GM12892 (cell line): ENCODE measurements around the gene PRKAR2A.

Source experiments
- DNase-seq: peaks from one replicate; pipeline ENCODE4 v3.0.0; 2011; ENCODE audit not compliant: insufficient read length
- FAIRE-seq: peaks from 2 replicates; lab custom pipeline; 2011; peaks lifted over from hg19 to GRCh38; lab: Jason Lieb, UNC
- POLR2A ChIP-seq: IDR thresholded peaks from 2 replicates; pipeline ENCODE4 v1.6.1; 2011; ENCODE audit warnings: low read depth, low read length, control low read depth
- POLR2AphosphoS5 ChIP-seq: IDR thresholded peaks from 2 replicates; pipeline ENCODE4 v1.6.1; 2011; ENCODE audit warnings: low read depth, low read length, control low read depth
- TAF1 ChIP-seq: IDR thresholded peaks from 2 replicates; pipeline ENCODE4 v1.6.1; 2011; ENCODE audit warnings: low read depth, mild to moderate bottlenecking, control low read depth, low read length, borderline replicate concordance

Gene PRKAR2A

DNA sequence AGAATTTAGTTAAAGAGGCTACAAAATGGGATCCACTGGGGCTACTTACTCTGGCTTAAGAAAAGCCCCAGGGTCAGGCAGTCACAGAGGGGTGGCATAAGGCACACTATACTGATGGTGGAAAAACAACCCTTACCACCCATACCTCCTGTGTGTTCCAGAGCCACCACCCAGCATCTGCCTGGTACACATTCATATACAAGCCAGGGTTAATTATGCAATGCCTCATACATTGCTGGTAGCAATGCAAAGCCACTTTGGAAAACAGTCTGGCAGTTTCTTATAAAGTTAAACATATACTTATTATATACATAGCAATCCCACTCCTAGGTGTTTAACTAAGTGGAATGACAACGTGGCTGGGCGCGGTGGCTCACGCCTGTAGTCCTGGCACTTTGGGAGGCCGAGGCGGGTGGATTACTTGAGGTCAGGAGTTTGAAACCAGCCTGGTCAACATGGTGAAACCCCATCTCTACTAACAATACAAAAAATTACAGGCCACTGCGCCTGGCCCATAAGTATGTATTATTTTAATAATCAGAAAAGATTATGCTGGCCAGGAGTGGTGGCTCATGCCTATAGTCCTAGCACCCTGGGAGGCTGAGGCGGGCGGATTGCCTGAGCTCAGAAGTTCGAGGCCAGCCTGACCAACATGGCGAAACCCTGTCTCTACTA, 146.8 kb downstream of the PRKAR2A start:
- TF ChIP-seq POLR2AphosphoS5 (no peak), POLR2A (no peak), TAF1 (no peak)
- no peak for DNase-seq
- no peak for FAIRE-seq

DNA sequence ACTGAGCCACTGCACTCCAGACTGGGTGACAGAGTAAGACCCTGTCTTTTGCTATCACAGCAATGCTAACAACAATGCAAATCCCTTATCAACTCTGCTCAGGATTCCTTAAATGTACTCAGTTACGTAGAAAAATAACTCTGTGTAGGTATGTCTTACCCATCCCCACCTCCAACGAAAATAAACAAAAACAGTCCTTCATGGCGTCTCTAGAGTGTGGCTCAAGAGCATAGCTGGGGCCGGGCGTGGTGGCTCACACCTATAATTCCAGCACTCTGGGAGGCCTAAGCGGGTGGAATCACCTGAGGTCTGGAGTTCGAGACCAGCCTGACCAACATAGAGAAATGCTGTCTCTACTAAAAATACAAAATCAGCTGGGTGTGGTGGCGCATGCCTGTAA, 148.8 kb downstream of the PRKAR2A start:
- TF ChIP-seq TAF1 = no peak
- TF ChIP-seq POLR2A = no peak; the same call in 1 of the 2 replicates
- TF ChIP-seq POLR2AphosphoS5 = no peak
- no peak for FAIRE-seq

DNA sequence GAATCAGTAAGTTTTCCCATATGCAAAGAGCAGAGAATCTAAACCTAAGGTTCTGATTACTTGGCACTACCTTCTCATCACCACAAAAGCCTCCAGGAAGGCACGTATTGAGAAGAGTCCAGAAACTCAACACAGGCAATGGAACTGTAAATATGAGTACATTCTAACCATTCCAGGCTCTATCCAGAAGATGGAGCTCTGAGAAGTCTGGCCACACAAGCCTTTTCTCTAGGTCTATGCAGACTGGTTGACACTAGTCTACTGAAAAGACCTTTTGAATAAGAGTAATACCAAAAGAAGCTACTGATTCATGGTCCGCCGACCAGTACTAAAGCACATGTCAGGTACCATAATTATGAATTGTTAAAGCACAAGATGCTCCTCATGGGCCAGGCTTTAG, 149.7 kb downstream of the PRKAR2A start:
- FAIRE-seq = no peak
- no peak for DNase-seq
- TF ChIP-seq TAF1 (no peak), POLR2AphosphoS5 (no peak), POLR2A (no peak)

More for the DNA sequence above, 148.8 kb downstream of the PRKAR2A start:
- no peak for DNase-seq

DNA sequence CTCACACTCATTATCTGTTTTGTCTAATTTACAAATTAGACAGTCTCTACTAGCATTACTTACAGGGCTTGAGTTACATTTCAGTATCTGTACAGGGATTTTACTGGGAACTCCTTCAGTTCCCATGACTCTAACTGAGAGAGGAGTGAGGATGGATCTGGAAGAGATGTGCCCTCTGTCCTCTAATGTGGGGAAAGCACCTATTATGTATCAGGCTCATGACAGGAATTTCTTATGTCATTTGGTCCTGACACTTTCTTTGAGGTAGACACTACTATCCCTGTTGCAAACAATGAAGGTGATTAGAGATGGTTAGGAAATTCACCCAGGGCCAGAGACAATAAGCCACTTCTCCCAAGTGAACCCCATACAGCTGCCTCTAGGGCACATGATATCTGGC, 151.1 kb downstream of the PRKAR2A start:
- FAIRE-seq (no peak), DNase-seq (no peak)
- TF ChIP-seq TAF1 (no peak), POLR2A (peak; percentile 31; the same call in 1 of the 2 replicates)
